GM18858 (cell line): ENCODE measurements around the gene WDR64.
"Not testable (repeated sequence)": the region's sequence is repeated elsewhere in the genome, so short reads cannot be mapped to it uniquely, and the experiment has no call there.

ENCODE experiments used
- ATAC-seq: cut with Tn5 transposase; IDR thresholded peaks from one replicate; pipeline ENCODE4 v1.9.1; 2021; ENCODE audit not compliant: unreplicated experiment

Gene WDR64

DNA sequence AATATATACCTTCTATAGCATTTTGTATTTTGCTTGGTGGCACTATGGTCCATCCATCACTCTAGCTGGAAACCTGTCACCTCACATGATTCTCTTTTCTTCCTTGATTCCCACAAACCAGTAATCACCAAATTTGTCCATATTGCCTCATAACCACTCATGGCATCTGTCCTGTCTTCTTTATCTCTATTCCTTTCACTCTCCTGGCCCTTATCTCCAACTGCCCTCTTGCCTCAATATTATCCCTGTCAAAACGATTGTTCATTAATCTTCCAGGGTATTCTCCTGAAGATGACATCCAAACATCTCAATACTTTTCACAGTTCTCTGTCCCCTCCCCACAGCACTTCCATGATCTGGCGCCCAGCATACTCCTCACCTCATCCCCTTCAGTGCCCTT lies 46.1 kb downstream of the WDR64 start:
- ATAC-seq, result no peak

DNA sequence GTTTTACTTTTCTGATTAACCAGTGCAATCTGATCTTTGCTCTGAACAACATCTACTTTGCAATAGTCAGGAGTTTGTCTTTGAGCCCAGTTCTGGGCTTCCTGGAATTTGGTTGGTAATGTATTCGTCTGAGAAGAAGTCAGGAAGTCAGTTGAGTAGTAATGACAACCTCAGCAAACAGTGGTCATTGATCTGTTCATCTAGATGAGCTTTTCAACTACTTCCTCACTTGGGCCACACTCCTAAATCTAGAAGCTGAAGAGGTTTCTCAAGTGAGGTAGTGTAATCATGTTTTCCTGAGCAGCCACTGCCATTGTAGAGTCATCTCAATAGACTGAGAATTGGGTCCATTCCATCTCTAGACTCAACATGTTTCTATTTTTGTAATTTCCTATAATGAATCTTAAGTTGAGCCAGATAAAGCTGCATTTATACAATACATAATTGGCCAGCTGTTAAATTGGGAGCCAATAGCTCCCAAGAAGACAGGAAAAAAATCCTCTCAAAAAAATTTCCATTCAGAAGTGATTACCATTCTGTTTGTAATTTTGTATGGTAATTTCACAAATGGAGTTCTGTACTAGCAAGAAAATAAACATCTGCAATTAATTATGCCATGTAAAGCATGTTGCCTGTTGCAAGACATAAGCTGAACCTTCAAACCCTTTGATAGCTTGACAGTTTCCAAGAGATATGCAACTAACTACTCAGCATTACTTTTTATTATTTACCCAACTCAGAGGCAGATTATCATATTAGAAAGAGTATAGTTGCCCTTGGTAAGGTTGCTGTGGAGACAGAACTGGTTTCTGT lies 49.6 kb downstream of the WDR64 start:
- no peak for ATAC-seq

DNA sequence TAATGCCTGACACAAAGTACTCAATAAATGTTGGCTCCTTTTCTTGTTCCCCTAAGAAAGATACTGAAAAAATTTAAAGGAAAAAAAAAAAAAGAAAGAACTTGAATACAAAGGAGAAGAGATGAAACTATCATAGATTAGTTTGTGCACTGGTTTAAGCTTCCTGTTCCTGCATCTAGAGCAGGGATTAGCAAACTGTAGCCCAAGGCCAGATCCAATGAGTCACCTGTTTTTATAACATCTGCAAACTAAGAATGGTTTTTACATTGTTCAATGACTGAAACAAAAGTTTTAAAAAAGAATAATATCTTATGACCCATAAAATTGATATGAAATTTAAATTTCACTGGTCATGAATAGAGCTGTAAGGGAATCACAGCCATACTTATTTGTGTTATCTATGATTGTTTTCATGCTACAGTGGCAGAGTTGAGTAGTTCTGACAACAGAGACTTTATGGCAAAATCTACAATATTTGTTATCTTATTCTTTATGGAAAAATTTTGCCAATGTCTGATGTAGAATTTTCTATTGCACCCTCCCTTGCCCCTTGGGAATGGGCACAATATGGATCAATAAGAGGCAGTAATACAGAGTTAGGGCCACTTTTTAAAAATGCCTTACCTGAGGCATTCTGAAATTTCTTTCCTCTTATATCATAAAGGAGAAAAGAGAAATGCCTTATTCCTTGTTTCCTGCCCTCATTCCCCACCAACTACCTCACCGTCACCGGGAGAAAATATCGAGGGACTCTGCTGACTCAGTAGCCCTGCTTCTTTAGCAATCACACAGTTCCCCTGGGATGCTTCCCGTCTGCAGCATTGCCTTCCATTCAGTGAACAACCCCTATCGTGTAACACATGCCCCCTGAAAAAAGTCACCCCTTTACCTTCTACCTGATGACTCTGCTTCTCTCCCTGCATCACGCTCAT lies 50.6 kb downstream of the WDR64 start:
- no peak for ATAC-seq

DNA sequence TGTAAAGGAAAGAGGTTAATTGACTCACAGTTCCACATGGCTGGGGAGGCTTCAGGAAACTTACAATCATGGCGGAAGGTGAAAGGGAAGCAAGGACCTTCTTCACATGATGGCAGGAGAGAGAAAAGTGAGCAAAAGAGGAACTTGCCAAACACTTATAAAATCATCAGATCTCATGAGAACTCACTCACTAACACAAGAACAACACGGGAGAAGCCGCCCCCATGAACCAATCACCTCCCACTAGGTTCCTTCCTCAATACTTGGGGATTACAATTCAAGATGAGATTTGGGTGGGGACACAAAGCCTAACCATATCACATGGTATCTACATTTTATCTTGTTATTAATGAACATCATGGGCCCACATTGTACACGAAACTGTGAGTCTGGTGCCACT lies 51.7 kb downstream of the WDR64 start:
- ATAC-seq, result not testable (repeated sequence)

DNA sequence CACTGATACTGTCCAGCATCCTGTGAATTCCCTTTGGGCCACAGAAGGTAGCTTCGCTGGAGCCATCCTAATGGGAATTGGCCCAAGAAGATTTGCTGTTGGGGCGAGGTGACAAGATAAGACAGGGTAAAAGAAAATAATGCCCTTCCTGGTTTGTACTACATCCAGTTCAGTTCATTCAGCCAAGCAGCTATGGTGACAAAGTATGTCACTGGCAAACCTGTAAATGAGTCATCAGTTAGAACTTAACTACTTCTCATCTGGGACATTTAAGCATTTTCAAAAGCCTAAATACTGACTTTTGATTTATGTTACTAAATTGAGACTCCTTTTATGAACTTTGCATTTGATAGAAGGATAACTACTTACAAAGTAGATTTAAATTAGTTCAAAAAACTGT lies 54.2 kb downstream of the WDR64 start:
- ATAC-seq, result no peak

DNA sequence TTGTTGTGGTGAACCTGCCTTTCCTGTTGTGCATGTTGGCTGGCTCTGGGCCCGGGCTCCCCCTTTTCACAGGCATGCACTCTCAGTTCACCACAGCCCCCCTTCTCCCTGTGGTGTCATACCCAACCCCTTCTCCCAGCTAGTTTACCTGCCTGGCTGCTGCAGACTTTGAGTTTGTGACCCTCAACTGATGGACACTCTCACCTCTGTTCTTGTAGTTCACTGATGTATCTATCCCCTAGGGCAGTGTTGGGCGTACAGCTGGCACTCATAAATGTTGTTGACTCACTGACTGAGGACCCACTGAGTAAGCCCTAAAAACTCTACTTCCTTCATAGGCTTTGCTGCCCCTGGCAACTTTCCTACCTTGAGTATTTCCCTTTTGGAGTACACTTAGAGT lies 54.9 kb downstream of the WDR64 start:
- ATAC-seq, result no peak

DNA sequence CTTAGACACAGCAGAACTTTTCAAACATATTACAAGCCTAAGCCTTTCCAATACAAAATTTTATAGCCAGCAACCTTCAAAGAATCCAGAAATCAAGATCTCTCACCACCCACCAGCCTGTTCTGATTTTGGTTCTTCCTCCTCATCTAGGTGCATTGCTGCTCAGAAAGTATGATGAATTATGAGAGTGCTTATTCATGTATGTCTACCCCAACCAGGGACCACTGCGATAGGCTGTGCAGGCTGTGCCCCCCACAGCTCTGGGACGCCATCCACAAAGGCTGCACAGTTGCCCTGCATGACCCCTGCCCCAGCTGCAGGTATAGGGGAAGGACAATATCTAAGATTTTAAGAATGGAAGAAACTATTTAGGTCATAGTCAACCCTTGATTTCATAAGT lies 55.4 kb downstream of the WDR64 start:
- ATAC-seq, result no peak

DNA sequence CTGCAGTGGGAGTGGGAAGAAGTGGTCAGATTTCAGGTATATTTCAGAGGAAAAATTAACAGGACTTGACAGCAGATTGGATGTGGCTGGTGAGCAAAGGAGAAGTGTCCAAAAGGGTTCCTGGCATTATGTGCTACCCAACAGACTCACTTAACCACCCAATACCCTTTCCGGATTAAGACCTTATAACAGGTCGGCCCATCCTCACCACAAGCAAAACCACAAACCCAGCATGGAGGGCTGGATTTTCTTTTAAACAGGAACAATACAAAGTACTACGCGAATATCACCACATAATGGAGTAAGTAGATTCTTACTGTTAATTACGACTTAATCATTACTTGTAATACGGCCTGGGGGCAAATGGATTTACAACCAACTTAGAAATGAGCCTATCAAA lies 59.2 kb downstream of the WDR64 start:
- no peak for ATAC-seq

DNA sequence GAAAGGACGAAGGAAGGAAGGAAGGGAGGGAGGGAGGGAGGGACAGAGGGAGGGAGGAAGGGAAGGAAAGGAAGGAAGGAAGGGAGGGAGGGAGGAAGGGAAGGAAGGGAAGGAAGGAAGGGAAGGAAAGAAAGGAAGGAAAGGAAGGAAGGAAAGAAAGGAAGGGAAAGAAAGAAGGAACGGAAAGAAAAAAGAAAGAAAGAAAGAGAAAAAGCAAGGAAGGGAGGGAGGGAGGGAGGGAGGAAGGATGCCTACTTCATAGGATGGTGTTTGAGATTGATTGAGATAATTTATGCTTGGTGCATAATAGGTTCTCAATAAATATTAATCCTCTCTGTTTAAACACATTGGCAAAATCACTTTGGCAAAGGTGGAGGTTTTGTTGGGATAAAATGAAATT lies 61.2 kb downstream of the WDR64 start:
- no peak for ATAC-seq

DNA sequence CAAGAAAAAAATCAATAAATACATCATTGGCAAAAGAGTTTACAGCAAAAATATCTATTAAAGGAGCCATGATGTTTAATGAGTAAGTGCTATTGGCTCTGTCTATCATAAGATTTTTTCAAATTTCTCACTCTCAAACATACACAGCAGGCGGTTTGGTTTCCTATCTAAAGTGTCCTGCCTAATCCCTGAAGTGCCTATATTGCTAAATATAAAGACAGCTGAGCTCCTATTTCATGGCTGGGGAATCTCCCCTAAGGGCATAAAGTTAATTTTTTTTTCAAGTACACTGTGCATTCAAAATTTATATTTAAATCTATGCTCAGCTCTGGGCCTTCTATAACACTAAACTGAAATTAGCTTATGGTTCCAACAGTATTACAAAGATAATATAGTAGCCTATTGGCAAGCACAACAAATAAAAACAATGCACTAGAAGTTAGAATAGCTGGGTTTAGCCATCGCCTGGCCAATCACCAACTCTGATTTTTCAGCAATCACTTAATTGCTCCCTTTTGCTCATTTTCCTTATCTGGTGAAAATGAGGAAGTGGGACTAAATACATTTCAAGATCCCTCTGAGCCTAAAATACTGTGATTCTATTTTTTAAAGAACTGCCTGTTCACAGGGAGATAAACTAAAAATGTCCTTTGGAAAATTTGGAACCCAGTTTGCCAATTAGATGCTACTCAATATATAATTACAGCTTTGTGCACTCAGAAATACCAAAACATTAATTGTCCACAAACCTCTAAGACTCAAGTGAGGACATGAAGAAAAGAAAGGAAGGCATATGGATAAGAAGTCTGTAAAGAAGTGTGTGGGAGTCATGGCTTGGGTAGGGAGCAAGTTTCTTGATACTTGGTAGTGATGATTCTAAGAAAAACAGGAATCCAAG lies 62.5 kb downstream of the WDR64 start:
- ATAC-seq, result no peak

DNA sequence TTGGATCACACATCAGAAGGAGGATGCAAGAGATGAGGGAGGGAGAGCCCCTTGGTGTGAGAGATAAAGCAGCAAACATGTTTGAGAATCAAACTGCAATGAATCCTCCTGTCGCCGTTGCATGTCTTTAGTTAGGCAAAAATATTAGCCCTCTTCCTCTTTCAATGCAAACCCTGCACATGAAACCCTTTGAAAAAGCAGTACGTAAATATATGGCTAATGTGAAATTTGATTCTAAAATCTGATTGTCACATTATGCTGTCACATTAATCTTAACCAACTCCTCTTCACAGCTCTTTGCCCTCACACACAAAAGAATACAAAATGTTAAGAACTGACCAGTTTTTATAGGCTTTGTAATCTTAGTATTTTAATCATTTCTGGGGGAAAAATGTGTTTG lies 63.4 kb downstream of the WDR64 start:
- ATAC-seq, result no peak

DNA sequence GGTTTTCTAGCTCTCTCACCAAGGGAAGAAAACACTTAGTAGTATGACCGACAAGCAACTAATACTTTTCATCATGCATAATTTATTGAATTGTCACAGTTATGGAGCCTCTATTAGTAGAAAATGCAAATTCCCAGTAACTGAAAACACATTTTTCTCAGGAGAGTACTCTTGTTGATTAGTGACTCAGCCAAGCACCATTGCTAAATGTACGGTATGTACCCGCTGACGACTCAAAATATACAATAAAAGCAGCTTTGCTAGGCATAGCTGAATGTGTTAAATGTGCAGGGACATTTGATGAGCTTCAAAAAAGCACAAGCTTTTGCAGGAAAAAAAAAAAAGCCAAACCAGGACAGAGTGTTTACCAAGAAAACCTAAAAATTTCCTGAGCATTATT lies 63.9 kb downstream of the WDR64 start:
- no peak for ATAC-seq

DNA sequence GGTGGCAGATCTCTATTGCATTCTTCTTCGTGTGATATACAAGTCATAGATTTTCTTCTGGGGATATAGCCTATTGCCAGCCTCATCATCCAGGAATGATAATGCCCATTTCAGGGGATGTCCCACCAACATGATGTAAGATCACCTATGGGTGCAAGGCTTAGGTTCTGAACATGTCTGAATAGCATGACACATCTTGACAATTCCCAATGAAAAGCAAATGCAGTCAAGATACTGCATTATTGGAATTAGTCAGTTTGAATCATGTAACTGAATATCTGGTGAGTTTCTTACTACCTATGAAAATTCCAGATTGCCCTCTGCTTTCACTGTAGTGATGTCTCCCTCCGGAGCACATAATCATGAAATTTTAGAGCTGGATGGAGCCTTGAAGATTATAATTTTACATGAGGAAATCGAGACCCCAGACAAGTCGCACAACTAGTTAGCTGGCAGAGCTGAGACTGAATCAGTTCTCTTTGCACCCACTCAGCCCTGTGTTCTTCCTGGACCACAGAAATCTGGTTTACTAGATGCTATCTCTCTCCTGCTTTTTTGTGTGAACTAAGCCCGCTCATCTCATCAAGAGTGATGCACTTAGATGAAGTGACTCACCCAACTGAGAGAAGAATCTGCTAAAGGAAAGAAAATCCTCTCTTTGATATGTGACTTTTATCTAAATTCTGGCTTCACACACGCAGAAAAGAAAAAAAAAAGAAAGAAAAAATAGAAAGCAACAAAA lies 65.0 kb downstream of the WDR64 start:
- no peak for ATAC-seq

DNA sequence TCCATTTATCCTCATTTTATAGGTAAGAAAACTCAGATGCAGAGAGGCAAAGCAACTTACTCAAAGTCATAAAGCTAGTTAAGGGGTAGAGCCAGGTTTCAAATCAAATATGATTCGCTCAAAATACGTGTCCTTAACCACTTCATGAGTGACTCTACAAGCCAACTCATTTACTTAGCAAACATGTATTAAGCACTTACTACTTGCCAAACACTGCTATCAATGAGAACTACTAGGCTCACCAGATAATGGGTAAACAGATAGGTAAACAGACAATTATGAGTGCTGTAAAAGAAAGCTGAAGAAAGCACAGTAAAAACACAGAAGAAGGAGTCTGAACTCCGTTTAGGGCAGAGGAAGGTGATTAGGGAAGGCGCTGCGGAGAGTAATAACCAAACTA lies 65.9 kb downstream of the WDR64 start:
- ATAC-seq, result no peak

DNA sequence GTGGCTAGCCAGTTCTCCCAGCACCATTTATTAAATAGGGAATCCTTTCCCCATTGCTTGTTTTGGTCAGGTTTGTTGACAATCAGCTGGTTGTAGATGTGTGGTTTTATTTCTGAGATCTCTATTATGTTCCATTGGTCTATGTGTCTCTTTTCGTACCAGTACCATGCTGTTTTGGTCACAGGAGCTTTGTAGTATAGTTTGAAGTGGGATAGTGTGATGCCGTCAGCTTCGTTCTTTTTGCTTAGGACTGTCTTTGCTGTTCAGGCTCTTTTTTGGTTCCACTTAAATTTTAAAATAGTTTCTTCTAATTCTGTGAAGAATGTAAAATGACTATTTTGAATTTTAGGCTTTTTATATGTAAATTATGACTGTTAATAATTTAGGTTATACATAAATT lies 68.9 kb downstream of the WDR64 start:
- no peak for ATAC-seq

DNA sequence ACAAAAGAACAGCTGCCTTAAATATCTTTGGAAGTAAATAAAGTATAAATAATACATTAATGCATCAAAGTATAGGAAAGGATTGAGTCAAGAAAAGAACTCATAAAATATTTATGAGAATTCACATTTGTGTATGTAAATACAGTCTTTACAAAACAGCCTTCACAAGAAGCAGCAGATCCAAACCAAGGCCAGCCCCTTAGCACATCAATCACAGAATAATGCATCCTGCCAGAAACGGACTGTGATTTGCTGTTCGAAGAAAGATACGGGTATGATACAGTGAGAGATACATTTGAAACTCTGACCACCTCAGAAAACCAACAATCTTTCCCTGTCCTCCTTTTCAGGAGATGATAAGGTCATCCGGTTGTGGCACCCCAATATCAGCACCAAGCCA lies 70.9 kb downstream of the WDR64 start:
- no peak for ATAC-seq

DNA sequence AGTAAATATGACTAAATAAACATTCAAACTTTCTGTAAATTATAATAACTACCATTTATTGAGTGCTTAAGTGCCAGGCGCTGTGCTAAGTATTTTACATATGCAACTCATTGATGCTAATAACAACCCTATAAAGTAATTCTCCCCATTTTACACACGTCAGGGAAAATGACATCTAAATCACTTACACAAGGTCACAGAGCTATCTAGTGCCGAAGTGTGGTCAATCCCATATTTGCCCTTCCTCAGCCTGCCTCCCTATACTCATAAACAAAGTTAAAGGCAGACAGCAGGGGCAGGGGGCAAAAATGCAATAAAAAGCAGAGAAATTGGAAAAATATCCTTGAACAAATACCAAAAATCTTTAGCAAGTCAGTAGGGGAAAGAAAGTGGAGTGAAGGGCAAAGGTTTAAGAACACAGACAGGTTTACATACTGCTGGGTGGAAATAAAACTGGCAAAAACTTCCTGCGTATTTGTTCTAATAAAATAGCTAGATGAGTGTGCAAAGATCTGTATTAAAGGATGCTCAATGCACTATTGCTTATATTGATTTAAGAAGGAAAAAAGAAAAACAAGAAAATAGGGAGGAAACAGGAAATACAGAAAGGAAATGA lies 72.8 kb downstream of the WDR64 start:
- no peak for ATAC-seq

DNA sequence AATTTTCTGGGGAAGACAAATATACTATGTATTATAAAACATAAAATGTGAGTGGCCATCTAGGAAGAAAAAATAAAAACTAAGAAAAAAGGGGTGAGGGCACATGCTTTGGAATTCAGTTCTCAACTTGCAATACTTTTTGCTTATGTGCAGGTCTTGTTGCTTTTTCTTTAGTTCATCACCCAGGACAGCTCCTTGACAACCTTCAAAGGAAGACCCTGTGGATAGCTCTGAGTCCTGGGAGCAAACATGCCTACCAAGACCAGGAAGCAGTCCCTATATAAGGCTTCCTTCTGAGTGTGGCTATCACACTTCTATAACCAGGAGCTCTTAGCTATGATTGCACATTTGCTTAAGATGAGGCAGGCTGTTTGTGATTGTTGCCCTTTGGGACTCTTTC lies 78.0 kb downstream of the WDR64 start:
- no peak for ATAC-seq

DNA sequence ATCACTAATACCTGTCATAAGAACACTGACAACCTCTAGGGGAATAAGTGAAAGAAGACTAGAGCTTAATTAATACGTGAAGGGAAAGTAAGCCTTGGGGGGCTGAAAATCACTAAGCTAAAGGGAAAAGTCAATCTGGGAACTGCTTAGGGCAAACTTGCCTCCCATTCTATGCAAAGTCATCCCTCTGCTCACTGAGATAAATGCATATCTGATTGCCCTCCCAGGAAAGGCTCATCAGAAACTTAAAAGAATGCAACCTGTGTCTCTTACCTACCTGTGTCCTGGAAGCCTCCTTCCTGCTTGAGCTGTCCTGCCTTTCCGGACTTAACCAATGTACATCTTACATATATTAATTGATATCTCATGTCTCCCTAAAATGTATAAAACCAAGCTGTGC lies 81.8 kb downstream of the WDR64 start:
- ATAC-seq, result no peak

DNA sequence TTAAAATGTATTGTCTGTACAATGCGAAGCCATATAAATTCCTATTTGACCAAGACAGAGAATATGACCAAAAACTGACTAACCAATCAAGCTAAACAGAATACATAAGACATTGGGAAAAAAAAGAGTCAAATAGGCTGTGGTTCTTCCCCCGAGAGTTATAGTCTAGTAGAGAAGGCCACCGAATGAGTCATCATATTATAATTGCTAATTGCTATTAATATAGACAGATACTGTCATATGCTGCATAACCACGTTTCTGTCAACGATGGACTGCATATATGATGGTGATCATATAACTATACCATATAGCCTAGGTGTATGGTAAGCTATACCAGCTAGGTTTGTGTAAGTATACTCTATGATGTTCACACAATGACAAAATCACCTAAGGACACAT lies 82.5 kb downstream of the WDR64 start:
- ATAC-seq, result no peak
